HL-60/S4 treated with phorbol 12-myristate 13-acetate at 8.2 ng/mL for 4 days and 3 days (cell line): ENCODE measurements around the gene VAT1L.

Source experiments
- in situ Hi-C: fragments of 300-500 bp; cut with MboI; formaldehyde crosslinking; loops from 2 replicates; pipeline ENCODE4 v1.15.0; 2022; ENCODE audit warnings: low sequenced_read_pairs

VAT1L gene

DNA sequence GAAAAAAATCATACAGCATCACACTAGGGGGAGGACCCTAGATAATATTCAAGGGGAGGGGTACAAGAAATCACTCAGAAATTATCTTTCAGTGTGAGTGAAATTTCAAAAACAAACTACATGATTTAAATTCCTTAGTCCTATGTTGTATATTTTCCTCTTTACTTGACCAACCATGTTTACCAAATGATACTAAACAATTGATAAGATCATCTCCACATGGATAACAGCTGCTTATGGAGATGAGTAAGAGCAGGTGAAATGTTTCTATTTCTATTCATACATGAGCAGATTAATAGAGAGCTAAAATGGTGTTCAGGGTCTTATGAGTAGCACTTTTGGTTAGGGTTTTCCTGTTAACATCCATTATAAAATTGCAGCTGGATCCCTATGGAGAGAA lies 7.3 kb upstream of the VAT1L start:
- in situ Hi-C loops = no loop called here

DNA sequence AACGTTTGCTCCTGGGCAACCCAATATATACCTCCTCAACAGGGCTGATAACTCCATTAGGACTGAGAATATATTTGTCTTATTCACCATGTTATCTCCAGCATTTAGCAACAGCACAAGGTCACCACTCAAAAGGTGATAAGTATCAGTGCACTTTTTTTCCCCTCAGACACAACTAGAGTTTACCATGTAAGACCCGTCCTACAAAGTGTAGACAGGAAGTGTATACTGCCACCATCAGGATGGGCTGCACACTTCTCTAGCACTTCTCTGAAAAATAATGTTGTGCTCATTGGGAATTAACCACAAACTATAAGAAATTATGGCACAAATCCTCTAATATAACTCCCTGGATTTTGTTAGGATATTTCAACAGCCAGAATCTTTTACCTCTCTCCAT lies 5.7 kb upstream of the VAT1L start:
- in situ Hi-C loops = no loop called here

DNA sequence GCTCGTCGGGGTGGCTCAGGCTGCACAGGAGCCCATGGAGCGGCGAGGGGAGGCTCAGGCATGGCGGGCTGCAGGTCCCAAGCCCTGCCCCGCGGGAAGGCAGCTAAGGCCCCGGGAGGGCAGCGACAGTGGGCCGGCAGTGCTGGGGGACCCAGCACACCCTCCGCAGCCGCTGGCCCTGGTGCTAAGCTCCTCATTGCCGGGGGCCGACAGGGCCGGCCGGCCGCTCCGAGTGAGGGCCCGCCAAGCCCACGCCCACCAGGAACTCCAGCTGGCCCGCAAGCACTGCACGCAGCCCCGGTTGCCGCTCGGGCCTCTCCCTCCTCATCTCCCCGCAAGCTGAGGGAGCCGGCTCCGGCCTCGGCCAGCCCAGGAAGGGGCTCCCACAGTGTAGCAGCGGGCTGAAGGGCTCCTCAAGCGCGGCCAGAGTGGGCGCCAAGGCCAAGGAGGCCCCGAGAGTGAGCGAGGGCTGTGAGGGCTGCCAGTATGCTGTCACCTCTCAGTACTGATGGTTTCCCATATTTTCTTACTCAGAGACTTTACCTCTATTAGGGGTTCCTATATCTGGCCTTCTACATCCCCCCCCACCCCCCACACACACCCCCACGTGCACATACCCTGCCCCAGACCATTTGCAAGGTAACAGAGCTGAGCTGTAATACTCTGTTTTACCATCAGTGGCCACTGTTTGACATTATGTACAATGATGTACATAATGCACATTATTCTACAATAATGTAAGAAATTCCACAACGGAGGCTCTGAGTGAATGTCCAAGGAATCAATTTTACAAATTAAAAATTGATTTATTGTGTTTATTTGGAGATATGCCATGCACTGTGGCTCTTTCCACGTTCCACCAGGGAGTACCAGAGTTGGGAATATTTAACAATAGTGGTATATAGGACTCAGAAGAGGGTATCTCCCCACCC lies 3.7 kb upstream of the VAT1L start:
- in situ Hi-C loops = no loop called here

DNA sequence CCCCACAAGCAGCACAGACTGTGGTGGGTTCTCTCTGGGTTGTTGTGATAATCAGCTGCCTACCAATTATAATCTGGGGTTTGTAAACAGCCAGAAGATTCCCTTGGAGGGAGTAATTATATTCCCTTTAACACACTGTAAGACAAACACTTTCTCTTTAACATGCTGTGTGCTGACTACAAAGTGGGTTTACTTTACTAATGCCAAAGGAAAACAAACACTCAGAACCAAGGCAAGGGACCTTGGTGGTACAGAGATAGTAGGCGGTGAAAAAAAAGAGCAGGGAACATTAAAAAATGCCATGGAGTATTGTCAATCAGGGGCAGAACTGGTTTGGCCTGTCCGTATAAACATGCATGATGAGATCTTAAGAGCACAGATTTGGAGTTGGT lies 3.0 kb upstream of the VAT1L start:
- in situ Hi-C loops = no loop called here

DNA sequence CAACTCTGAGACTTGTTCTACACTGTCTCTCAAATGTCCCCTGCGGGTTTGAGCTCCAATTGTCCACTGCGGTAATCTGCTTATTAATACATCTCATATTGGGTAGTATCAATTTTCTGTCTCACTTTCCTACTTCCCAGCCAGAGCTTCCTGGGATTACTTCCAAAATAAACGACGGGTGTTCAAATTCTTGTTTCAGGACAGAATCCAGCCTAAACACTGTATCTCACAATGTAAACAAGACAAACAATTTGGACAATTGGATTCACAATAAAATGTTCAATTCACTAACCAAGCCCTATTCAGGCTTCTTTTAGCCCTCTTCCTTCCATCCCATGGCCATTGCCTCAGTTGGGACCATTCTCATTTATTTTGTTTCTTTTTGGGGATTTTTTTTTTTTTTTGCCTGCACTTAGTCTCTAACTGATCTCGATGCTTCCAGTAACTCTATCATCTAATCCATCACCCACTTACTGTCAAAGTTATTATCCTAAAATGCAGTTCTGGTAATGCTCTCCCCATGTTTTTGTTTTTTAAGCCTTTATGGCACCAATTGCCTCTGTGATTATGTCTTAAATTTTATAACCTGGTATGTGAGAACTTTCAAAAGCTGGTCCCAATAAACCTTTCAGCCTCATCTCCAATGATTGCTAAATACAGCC lies 2.0 kb upstream of the VAT1L start:
- in situ Hi-C loops = no loop called here

DNA sequence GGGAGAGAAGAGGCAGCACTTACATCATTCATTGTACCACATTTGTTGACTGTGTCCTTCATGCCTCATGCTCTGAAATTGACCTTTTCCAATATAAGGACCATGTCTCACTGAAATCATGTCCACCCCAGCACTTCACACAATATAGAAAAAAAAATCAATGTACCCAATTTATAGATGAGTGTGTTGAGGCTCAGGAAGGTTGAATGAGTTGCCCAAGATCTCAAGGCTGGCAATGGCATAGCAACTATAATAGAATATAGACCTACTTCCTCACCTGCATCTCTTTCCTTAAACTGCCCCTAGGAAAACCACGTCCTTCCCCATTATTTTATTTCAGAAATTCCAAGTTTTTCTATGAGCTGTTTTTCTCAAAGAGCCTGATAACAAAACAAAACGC lies 912 bp upstream of the VAT1L start:
- in situ Hi-C loops = no loop called here

DNA sequence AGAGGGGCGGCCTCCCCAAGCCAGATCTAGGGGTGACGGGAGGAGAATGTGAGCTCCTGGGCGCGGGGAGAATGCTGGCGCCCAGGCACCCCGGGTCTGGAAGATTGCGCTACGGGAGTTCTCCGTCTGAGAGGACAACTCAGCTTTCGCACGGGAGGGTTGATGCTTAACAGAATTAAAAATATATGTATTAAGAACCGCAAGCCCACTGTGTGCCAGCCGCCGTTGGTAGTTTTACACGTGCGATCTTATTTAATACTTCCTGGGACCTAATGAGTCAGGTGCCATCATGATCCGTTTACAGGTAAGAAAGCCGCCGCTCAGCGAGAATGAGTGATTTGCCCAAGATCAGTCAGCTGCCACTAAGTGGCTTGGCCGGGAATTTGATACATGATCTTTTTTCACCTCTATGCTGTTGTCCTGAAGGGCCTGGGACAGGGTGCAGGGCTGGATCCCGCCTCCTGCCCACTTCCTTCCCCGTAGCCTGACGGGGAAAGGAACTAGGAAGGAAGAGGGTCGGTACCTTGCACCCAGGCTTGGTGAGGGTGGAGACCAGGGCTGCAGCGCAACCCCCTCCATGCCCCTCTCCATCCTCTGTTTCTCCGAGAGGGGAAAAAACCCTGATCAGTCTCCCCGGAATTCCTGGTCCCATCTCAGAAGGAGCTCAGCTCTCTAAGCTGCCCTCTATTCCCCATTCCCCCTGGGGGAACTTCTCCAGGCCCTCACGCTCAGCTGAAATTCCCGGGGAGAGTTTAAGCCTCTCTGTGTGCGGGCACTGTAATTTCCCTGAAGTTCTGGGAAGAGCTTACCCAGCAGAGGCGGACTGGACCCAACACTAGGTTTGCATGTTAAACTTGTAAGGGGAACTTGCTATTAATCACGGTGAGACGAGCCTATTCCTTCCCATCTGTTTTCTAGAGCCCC lies 983 bp downstream of the VAT1L start:
- in situ Hi-C loops = no loop called here

DNA sequence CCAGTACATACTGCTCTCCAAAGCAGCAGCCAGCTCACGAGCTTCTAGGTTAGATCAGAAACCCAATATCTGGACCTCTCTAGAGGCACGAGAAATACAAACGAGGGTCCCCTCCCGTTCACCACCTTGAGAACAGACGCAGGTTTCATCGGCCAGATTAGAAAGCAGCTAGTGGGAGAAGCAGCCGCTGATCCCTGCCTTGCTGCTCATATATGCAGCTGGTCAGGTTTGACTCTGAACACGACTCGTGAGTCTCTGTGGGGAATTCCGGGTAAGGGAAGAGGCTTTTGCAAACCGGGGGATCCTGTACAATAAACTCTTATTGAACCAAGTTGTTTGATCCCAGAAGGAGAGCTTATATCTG lies 1.6 kb downstream of the VAT1L start:
- in situ Hi-C loops = no loop called here

DNA sequence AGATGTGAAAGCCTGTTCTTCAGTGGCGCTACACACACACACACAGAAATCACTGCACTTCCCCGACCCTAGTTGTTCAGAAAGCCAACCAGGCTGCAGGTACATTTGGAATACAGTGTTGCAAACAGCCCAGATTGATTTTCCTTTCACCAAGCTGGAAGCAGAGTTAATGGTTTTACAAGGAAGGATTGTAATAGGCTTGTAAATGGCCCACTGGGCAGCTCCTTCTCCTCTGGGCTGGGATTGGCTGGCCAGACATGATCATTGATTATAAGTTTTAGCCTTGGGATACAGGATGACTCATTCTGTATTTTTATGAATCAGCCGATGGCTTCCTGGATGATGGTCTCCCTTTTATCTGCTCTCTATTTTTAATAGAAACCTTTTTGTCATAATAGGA lies 2.5 kb downstream of the VAT1L start:
- in situ Hi-C loops = no loop called here

DNA sequence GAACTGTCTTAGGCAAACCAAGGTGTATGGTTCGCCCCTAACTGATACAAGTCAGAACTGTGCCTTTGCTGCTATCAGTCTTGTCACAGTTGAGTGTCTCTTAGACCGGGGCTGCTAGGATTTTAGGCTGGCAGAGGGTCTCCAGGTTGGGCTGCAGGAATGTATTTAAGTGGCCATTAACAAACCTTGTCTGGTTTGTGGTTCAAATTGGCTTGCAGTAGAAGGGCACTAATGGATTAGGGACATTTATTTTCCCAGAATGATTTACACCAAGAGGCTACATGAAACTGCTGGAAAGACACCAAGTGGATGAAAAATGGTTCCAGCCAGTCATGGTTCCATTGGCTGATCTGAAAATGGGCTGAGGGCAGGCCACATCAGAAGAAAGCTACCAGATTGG lies 5.1 kb downstream of the VAT1L start:
- in situ Hi-C loops = no loop called here

DNA sequence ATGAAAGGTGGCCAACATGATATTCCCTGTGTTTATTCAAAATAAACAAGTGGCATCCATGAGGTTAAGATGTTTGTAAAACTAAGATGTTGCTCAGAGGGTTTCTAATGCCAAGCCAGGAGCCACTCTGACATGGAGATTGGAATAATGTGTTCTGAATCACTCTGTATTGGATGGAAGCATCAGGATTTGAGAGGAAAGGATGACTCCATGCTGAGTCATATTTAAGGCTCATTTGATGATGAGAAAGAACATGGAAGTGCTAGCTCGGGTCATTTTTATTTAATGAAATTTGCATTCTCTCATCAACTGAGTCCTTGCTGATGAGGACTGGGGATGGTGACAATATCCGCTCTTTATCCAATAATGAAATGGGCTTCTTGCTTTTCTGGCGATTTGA lies 6.2 kb downstream of the VAT1L start:
- in situ Hi-C loops = no loop called here

DNA sequence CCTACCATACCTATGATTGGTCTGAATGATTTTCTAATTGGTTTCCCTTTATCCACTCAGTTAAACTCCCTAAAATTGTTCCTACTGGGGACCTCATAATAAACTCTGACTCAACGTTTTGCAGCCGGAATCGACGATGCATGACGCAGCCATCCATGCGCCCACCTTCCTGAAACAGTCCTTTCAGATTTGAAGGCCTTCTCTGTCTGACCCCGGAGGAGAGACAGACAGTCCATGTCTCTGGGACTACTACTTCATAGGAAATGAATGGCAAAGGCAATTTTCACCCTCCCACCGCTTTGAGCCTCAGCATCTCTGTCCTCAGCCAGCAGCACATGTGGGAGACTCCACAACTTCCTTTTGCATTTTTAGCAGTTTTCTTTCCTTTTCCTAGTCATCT lies 13.5 kb downstream of the VAT1L start:
- in situ Hi-C loops = no loop called here

DNA sequence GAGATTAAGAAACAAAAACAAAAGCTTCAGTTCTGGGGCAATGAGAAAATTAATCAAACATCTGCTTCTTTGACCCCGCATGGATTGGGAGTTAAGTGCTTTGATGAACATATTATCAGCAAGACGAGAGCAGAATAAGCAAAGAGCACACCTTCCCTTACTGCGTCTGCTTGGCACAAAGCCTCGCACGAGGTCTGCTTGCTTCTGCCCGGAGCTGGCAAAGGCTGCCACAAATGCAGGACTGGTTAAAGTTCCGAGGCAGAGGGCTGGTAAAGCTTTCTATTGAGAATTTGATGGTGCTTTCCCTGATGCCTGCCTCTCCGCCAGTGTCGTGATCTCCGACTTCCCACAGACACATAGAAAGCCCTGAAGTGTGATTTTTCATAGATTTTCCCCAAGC lies 17.0 kb downstream of the VAT1L start:
- in situ Hi-C loops = no loop called here

DNA sequence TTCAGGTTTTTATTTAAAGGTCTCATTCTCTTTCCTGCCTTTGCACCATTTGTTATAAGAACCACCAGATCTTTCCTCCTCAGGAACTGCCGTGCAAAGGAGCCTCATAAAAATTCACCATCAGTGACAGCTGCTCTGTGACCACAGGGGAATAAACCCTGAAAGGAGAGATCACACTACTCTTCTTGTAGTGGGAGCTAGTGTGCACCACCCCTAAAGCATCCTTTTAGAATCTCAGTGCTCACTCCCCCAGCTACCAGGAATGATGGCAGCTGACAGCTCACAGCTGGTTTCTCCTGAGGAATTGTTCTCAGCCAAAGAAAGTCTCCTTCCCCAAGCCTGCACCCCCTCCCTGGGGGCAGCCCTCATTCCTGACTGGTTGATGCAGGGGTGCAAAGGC lies 18.7 kb downstream of the VAT1L start:
- in situ Hi-C loops = no loop called here

DNA sequence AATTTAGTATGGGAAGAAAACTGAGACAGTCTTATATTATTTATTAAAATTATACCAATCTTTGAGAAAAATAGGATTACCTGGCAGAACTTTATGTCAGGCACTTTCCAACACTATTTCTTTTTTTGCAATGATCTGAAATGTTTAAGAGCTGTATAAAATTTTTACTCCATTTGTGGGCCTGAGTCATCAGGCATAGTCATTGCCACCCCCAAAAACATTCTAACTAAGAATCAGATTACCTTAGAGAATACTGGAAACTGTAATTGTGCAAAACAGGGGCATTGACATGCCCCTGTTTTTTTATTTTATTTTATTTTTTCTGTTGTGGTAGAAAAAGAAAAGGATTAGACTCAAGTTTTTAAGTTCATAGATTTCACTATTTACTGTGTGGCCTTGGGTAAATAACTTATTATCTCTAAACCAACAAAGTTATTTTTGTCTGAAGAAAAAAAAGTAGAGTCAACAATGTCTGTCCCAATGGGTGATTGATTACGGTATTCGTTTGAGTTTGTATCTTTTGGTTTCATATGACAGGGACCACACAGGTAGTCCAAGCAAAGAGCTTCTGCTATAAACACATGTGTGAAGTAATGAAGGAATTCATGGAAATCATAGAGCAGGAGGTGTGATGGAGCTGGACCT lies 24.6 kb downstream of the VAT1L start:
- in situ Hi-C loops = no loop called here

DNA sequence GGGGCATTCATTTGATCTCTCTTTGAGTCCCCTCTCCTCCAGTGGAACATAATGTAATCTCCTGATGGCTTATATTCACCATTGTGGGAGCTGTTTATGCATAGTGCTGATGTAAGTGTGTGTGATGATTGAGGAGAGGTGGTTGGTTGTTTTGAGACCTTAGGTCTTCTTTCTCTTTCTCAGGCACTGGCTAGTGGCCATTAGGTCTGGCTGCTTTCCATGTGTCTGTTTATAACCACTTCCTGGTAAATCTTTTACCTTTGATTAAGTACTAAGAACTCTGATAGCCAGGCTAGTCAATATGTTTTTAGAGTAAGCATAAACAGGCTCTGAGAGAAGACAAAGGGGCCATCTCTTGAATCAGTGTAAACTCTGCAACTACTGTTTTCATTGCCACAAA lies 27.9 kb downstream of the VAT1L start:
- in situ Hi-C loops = no loop called here

DNA sequence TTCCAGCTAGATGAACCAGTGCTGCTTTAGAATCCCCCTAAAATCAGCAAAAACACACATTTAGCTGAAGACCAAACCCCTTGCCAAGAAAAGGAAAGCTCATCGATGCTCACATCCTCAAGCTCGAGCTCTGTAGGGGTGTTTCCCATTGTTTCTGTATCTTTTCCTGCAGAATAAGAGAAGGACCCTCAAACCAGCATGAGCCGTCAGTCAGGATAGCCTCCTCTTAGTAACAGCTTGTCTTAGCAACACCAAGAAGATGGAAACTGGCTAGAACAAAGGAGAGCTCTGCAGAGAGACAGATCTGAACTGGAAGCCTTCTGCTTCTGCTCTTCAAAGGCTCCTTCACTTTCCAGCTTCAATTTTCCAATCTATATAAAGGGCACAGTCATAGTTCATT lies 32.0 kb downstream of the VAT1L start:
- in situ Hi-C loops = no loop called here

DNA sequence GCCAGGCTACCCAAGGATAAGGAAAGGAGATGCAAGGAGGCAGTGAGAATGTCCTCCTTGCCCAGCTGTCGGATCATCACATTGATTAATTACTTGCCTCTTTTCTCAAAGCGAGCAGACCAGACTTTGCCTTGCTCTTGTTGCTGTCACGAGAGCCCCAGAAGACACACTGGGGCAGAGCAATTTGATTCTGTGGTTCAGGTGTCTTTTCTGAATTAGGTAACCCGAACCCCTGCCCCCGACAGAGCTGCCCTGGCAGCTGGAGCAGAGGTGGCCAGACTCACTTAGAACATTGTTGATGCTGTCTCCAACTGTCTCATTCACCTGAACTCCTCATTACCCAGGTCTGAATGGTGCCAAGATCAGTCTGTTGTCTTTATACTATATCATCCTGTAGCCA lies 34.3 kb downstream of the VAT1L start:
- in situ Hi-C loops = no loop called here

DNA sequence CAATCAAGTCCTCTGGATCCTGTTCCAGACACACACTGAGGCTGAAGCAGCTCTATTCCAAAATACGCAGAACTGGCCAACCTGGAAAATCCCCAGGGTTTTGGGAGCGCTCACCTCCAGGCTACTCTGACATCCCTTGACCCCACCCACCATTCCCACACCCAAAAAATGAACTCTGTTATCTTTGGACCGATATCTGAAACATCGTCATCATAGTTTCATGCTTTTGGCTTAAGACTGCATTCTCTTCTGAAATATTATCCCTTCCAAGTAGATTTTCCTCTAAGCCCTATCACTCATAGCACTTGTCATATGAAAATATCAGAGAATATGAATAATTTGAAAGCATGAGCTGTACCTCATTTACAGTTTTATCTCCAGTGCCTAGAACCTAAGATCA lies 34.7 kb downstream of the VAT1L start:
- in situ Hi-C loops = no loop called here

DNA sequence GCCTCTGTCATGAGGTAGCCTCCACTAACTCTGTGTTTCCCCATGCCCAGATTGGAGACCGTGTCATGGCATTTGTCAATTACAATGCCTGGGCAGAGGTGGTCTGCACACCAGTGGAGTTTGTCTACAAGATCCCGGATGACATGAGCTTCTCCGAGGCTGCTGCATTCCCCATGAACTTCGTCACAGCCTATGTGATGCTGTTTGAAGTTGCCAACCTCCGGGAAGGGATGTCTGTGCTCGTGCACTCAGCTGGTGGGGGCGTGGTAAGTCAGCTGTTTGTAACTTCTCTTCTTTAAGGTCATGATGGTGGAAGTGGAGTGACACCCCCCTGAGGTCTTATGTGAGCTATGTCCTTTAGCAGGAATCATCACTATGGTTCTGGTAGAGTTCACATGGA lies 36.8 kb downstream of the VAT1L start:
- in situ Hi-C loops = no loop called here

DNA sequence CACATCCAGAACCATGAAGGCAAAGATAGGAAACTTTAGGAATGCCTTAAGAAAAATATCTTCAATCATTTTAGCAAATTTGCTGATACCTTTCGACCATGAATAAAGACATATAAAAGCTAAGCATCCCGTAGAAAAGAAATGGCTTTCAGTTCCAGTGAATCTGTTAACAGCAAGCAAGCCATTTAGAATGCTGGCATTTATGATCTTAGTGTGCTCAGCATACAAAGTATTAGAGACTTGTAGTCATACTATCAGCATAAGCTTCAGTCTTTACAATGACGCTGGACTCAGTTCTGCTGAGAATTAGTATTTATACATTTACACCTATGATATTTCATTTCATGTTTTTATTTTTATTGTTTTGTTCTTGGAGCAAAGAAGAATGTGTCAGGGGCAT lies 38.7 kb downstream of the VAT1L start:
- in situ Hi-C loops = no loop called here
